GM12878 (cell line): ENCODE results near the gene OR2AP1. TPM values are rescaled to one million over a fixed set of nuclear protein-coding genes. Genes with fewer than 3 reads are reported as not detected.

Source experiments
- polyA plus RNA-seq, 11 experiments: library from polyadenylated mRNA; depleted of rRNA in 4 of 11; unstranded in 6 of 11; stranded (reverse) in 5 of 11; fragments of >200 nt; fragmentation: Nextera tagmentation in 4 of 11; fragmentation: Illumina TruSeq in 1 of 11; extraction: Ambion mirVana in 4 of 11; extraction: Trizol in 1 of 11; gene quantifications; 1 replicate in 1 of 11; 2 replicates in 10 of 11; pipeline versions ENCODE4 v1.2.1 to v1.2.3, GENCODE V29; 2011 to 2016; ENCODE audit warnings: inconsistent platforms in 2 of 11, missing spikeins in 2 of 11, low read depth in 1 of 11
- total RNA-seq, 4 experiments: library from RNA; depleted of rRNA in 3 of 4; stranded (reverse); fragments of >200 nt in 3 of 4; fragmentation: Illumina TruSeq in 1 of 4; extraction: Trizol in 1 of 4; gene quantifications; 2 replicates each; pipeline versions ENCODE4 v1.2.1 to v1.2.3, GENCODE V29; 2013 to 2021

Gene OR2AP1
- total and polyA plus RNA-seq, 10 of the 15 experiments (the other 5 are each of a cell fraction or from before 2014, with no cell fraction given): not detected

Other genes starting within 250 kb of the OR2AP1 start
Only the 7 nearest of the 16 such genes appear.
- gene OR6C2, start 128.4 kb upstream of the OR2AP1 start, total RNA-seq (2014; rRNA removed): not detected in 2 replicates
- not detected in 2 replicates for gene OR6C2, start 128.4 kb upstream of the OR2AP1 start, total RNA-seq (2014; rRNA removed; fragmentation: Illumina TruSeq; extraction: Trizol)
- not detected in 2 replicates for gene OR6C2, start 128.4 kb upstream of the OR2AP1 start, total RNA-seq (2021)
- gene OR6C2, start 128.4 kb upstream of the OR2AP1 start, polyA plus RNA-seq (2011; rRNA removed): not detected in 2 replicates
- gene OR6C2, start 128.4 kb upstream of the OR2AP1 start, polyA plus RNA-seq (2014; fragmentation: Illumina TruSeq; extraction: Trizol): not detected in 2 replicates
- gene OR6C2, start 128.4 kb upstream of the OR2AP1 start, polyA plus RNA-seq (2014; fragmentation: Nextera tagmentation; extraction: Ambion mirVana): not detected
- not detected in 2 replicates for gene OR6C2, start 128.4 kb upstream of the OR2AP1 start, polyA plus RNA-seq (2014; rRNA removed)
- gene OR6C2, start 128.4 kb upstream of the OR2AP1 start, polyA plus RNA-seq (2016; fragmentation: Nextera tagmentation; extraction: Ambion mirVana): not detected
- gene OR6C70, start 102.3 kb upstream of the OR2AP1 start, total RNA-seq (2014; rRNA removed): not detected in 2 replicates
- gene OR6C70, start 102.3 kb upstream of the OR2AP1 start, total RNA-seq (2014; rRNA removed; fragmentation: Illumina TruSeq; extraction: Trizol): not detected in 2 replicates
- not detected in 2 replicates for gene OR6C70, start 102.3 kb upstream of the OR2AP1 start, total RNA-seq (2021)
- gene OR6C70, start 102.3 kb upstream of the OR2AP1 start, polyA plus RNA-seq (2011; rRNA removed): not detected in 2 replicates
- gene OR6C70, start 102.3 kb upstream of the OR2AP1 start, polyA plus RNA-seq (2014; fragmentation: Illumina TruSeq; extraction: Trizol): not detected in 2 replicates
- not detected for gene OR6C70, start 102.3 kb upstream of the OR2AP1 start, polyA plus RNA-seq (2014; fragmentation: Nextera tagmentation; extraction: Ambion mirVana)
- gene OR6C70, start 102.3 kb upstream of the OR2AP1 start, polyA plus RNA-seq (2014; rRNA removed): not detected in 2 replicates
- not detected for gene OR6C70, start 102.3 kb upstream of the OR2AP1 start, polyA plus RNA-seq (2016; fragmentation: Nextera tagmentation; extraction: Ambion mirVana)
- not detected in 2 replicates for gene OR6C68, start 80.1 kb upstream of the OR2AP1 start, total RNA-seq (2014; rRNA removed)
- gene OR6C68, start 80.1 kb upstream of the OR2AP1 start, total RNA-seq (2014; rRNA removed; fragmentation: Illumina TruSeq; extraction: Trizol): not detected in 2 replicates
- gene OR6C68, start 80.1 kb upstream of the OR2AP1 start, total RNA-seq (2021): not detected in 2 replicates
- not detected in 2 replicates for gene OR6C68, start 80.1 kb upstream of the OR2AP1 start, polyA plus RNA-seq (2011; rRNA removed)
- not detected in 2 replicates for gene OR6C68, start 80.1 kb upstream of the OR2AP1 start, polyA plus RNA-seq (2014; fragmentation: Illumina TruSeq; extraction: Trizol)
- under 1 TPM in 1 of 2 experiments, not detected in 1; 0.10 TPM for gene OR6C68, start 80.1 kb upstream of the OR2AP1 start, polyA plus RNA-seq (2014; fragmentation: Nextera tagmentation; extraction: Ambion mirVana)
- gene OR6C68, start 80.1 kb upstream of the OR2AP1 start, polyA plus RNA-seq (2014; rRNA removed): not detected in 2 replicates
- gene OR6C68, start 80.1 kb upstream of the OR2AP1 start, polyA plus RNA-seq (2016; fragmentation: Nextera tagmentation; extraction: Ambion mirVana): not detected
- not detected in 2 replicates for gene OR6C4, start 22.9 kb upstream of the OR2AP1 start, total RNA-seq (2014; rRNA removed)
- gene OR6C4, start 22.9 kb upstream of the OR2AP1 start, total RNA-seq (2014; rRNA removed; fragmentation: Illumina TruSeq; extraction: Trizol): not detected in 2 replicates
- not detected in 2 replicates for gene OR6C4, start 22.9 kb upstream of the OR2AP1 start, total RNA-seq (2021)
- not detected in 2 replicates for gene OR6C4, start 22.9 kb upstream of the OR2AP1 start, polyA plus RNA-seq (2011; rRNA removed)
- not detected in 2 replicates for gene OR6C4, start 22.9 kb upstream of the OR2AP1 start, polyA plus RNA-seq (2014; fragmentation: Illumina TruSeq; extraction: Trizol)
- not detected for gene OR6C4, start 22.9 kb upstream of the OR2AP1 start, polyA plus RNA-seq (2014; fragmentation: Nextera tagmentation; extraction: Ambion mirVana)
- not detected in 2 replicates for gene OR6C4, start 22.9 kb upstream of the OR2AP1 start, polyA plus RNA-seq (2014; rRNA removed)
- not detected for gene OR6C4, start 22.9 kb upstream of the OR2AP1 start, polyA plus RNA-seq (2016; fragmentation: Nextera tagmentation; extraction: Ambion mirVana)
- not detected in 2 replicates for gene OR10P1, start 64.4 kb downstream of the OR2AP1 start, total RNA-seq (2014; rRNA removed)
- gene OR10P1, start 64.4 kb downstream of the OR2AP1 start, total RNA-seq (2014; rRNA removed; fragmentation: Illumina TruSeq; extraction: Trizol): not detected in 2 replicates
- gene OR10P1, start 64.4 kb downstream of the OR2AP1 start, total RNA-seq (2021): not detected in 2 replicates
- gene OR10P1, start 64.4 kb downstream of the OR2AP1 start, polyA plus RNA-seq (2011; rRNA removed): not detected in 2 replicates
- gene OR10P1, start 64.4 kb downstream of the OR2AP1 start, polyA plus RNA-seq (2014; fragmentation: Illumina TruSeq; extraction: Trizol): not detected in 2 replicates
- not detected for gene OR10P1, start 64.4 kb downstream of the OR2AP1 start, polyA plus RNA-seq (2014; fragmentation: Nextera tagmentation; extraction: Ambion mirVana)
- gene OR10P1, start 64.4 kb downstream of the OR2AP1 start, polyA plus RNA-seq (2014; rRNA removed): not detected in 2 replicates
- gene OR10P1, start 64.4 kb downstream of the OR2AP1 start, polyA plus RNA-seq (2016; fragmentation: Nextera tagmentation; extraction: Ambion mirVana): not detected
- 2.5 and 2.6 TPM in 2 replicates for gene ITGA7, start 135.4 kb downstream of the OR2AP1 start, total RNA-seq (2014; rRNA removed)
- 0.69 and 1.0 TPM in 2 replicates for gene ITGA7, start 135.4 kb downstream of the OR2AP1 start, total RNA-seq (2014; rRNA removed; fragmentation: Illumina TruSeq; extraction: Trizol)
- gene ITGA7, start 135.4 kb downstream of the OR2AP1 start, total RNA-seq (2021): 2.8 and 3.8 TPM in 2 replicates
- gene ITGA7, start 135.4 kb downstream of the OR2AP1 start, polyA plus RNA-seq (2011; rRNA removed): 3.4 and 5.1 TPM in 2 replicates
- gene ITGA7, start 135.4 kb downstream of the OR2AP1 start, polyA plus RNA-seq (2014; fragmentation: Illumina TruSeq; extraction: Trizol): 1.4 TPM in 1 of 2 replicates, not detected in the other
- gene ITGA7, start 135.4 kb downstream of the OR2AP1 start, polyA plus RNA-seq (2014; fragmentation: Nextera tagmentation; extraction: Ambion mirVana): under 1 TPM; 0.18 to 0.39 TPM
- 2.6 and 4.4 TPM in 2 replicates for gene ITGA7, start 135.4 kb downstream of the OR2AP1 start, polyA plus RNA-seq (2014; rRNA removed)
- gene ITGA7, start 135.4 kb downstream of the OR2AP1 start, polyA plus RNA-seq (2016; fragmentation: Nextera tagmentation; extraction: Ambion mirVana): 1 to 10 TPM; 1.4 to 1.6 TPM
- 134 and 144 TPM in 2 replicates for gene BLOC1S1, start 143.6 kb downstream of the OR2AP1 start, total RNA-seq (2014; rRNA removed)
- 126 and 128 TPM in 2 replicates for gene BLOC1S1, start 143.6 kb downstream of the OR2AP1 start, total RNA-seq (2014; rRNA removed; fragmentation: Illumina TruSeq; extraction: Trizol)
- 131 and 141 TPM in 2 replicates for gene BLOC1S1, start 143.6 kb downstream of the OR2AP1 start, total RNA-seq (2021)
- 102 and 156 TPM in 2 replicates for gene BLOC1S1, start 143.6 kb downstream of the OR2AP1 start, polyA plus RNA-seq (2011; rRNA removed)
- gene BLOC1S1, start 143.6 kb downstream of the OR2AP1 start, polyA plus RNA-seq (2014; fragmentation: Illumina TruSeq; extraction: Trizol): 86.6 and 141 TPM in 2 replicates
- 100 to 1,000 TPM; 264 to 285 TPM for gene BLOC1S1, start 143.6 kb downstream of the OR2AP1 start, polyA plus RNA-seq (2014; fragmentation: Nextera tagmentation; extraction: Ambion mirVana)
- 176 and 185 TPM in 2 replicates for gene BLOC1S1, start 143.6 kb downstream of the OR2AP1 start, polyA plus RNA-seq (2014; rRNA removed)
- 100 to 1,000 TPM; 218 to 228 TPM for gene BLOC1S1, start 143.6 kb downstream of the OR2AP1 start, polyA plus RNA-seq (2016; fragmentation: Nextera tagmentation; extraction: Ambion mirVana)